Upper lobe of left lung (tissue), 6 donors: Measurements from ENCODE around the gene XPNPEP2. TPM values are rescaled to one million over a fixed set of nuclear protein-coding genes. Genes with fewer than 3 reads are reported as not detected.

Source experiments
- ATAC-seq, 2 donors: fragments of 200-7000 bp; cut with Tn5 transposase; one replicate each; pipeline ENCODE4 v1.9.1; 2022; ENCODE audit warnings: mild to moderate bottlenecking in 2 of 2, moderate library complexity in 2 of 2; ENCODE audit not compliant: low FRiP score in 2 of 2
- DNase-seq, 2 donors: peaks; one replicate each; pipeline ENCODE4 v3.0.0-alpha.2; 2019 to 2020
- H3K27ac ChIP-seq, 4 donors: fragments of 200-600 bp; sonication (generic); one replicate each; pipeline ENCODE4 v1.5.1; 2016 to 2019
- H3K27me3 ChIP-seq, 4 donors: fragments of 200-600 bp; sonication (generic); one replicate each; pipeline ENCODE4 v1.5.1; 2017 to 2019
- H3K36me3 ChIP-seq, 4 donors: fragments of 200-600 bp; sonication (generic); one replicate each; pipeline ENCODE4 v1.5.1; 2016 to 2019
- H3K4me1 ChIP-seq, 4 donors: fragments of 200-600 bp; sonication (generic); one replicate each; pipeline ENCODE4 v1.5.1; 2018 to 2019
- H3K4me3 ChIP-seq, 4 donors: fragments of 200-600 bp; sonication (generic); one replicate each; pipeline ENCODE4 v1.5.1; 2017 to 2019; ENCODE audit warnings: mild to moderate bottlenecking in 2 of 4, moderate library complexity in 1 of 4
- H3K9me3 ChIP-seq, 4 donors: fragments of 200-600 bp; sonication (generic); one replicate each; pipeline ENCODE4 v1.5.1; 2018 to 2019
- EP300 ChIP-seq, 4 donors: sonication (generic); formaldehyde crosslinking; IDR thresholded peaks; one replicate each; pipeline ENCODE4 v1.5.1; 2017; ENCODE audit warnings: antibody characterized with exemption in 4 of 4, control low read depth in 2 of 4
- POLR2A ChIP-seq, 4 donors: fragments of 450-650 bp; IDR thresholded peaks; one replicate each; pipeline ENCODE4 v1.5.1; 2016 to 2017; ENCODE audit warnings: antibody characterized with exemption in 4 of 4, mild to moderate bottlenecking in 2 of 4
- POLR2AphosphoS5 ChIP-seq, 2 donors: sonication (generic); formaldehyde crosslinking; IDR thresholded peaks; one replicate each; pipeline ENCODE4 v1.5.1; 2017; ENCODE audit warnings: antibody characterized with exemption in 2 of 2
- WGBS, 2 donors: methylation state at CpG; one replicate each; pipeline ENCODE4 v1.1.5; 2017 to 2018; 5-methylcytosine and 5-hydroxymethylcytosine counted together
- total RNA-seq, 6 donors: library from RNA; depleted of rRNA in 4 of 6; stranded (reverse); fragments of >200 nt in 4 of 6; gene quantifications; one replicate each; pipeline versions ENCODE4 v1.1.0 to v1.2.1, GENCODE V29; 2016 to 2021
- TF ChIP-seq, protein P1 (sequence below), 6 experiments: fragments of 450-650 bp in 4 of 6; fragments of 200-600 bp in 2 of 6; sonication (generic) in 2 of 6; IDR thresholded peaks; one replicate each; pipeline ENCODE4 v1.5.1; 2016 to 2019; ENCODE audit warnings: antibody characterized with exemption in 6 of 6
- donor health status: DM: no; HTN: no; CAD: no; lungs with moderate emphysema.
- donor health status: DM: no; HTN: yes; CAD: no; lungs with severe emphysema.

Gene XPNPEP2
- total RNA-seq, 6 donors from 2014 or later = 0.91 to 5.1 (median 2.5) TPM; not detected in 2

DNA sequence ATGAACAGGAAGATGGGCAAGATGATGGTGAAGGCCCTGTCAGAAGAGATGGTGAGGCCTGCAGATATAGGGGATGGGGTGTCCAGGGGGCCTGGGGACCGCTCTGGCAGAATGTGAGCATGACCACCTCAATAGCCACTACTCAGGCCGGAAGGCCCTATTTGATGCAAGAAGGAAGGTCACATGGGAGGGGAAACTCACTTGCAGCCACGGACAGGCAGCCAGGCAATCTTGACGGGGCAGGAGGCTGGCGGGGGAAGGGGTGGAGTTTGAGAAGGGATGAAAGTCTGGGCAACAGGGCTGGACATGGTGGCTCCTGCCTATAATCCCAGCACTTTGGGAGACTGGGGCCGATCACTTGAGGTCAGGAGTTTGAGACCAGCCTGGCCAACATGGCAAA, 49.7 kb downstream of the XPNPEP2 start:
- no peak for TF ChIP-seq EP300 (IDR thresholded peaks at IDR 0.05)
- TF ChIP-seq, protein P1, sequence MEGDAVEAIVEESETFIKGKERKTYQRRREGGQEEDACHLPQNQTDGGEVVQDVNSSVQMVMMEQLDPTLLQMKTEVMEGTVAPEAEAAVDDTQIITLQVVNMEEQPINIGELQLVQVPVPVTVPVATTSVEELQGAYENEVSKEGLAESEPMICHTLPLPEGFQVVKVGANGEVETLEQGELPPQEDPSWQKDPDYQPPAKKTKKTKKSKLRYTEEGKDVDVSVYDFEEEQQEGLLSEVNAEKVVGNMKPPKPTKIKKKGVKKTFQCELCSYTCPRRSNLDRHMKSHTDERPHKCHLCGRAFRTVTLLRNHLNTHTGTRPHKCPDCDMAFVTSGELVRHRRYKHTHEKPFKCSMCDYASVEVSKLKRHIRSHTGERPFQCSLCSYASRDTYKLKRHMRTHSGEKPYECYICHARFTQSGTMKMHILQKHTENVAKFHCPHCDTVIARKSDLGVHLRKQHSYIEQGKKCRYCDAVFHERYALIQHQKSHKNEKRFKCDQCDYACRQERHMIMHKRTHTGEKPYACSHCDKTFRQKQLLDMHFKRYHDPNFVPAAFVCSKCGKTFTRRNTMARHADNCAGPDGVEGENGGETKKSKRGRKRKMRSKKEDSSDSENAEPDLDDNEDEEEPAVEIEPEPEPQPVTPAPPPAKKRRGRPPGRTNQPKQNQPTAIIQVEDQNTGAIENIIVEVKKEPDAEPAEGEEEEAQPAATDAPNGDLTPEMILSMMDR (IDR thresholded peaks at IDR 0.05) = no peak
- TF ChIP-seq POLR2AphosphoS5 (IDR thresholded peaks at IDR 0.05) = no peak
- no peak for TF ChIP-seq POLR2A (IDR thresholded peaks at IDR 0.05)
- H3K36me3 ChIP-seq = peaks cover 0 to 7% (median under 1%) of the 10 kb centered on the region in 4 donors
- DNase-seq = no peak
- H3K4me3 ChIP-seq = no peak overlapping the region
- no peak for ATAC-seq
- H3K4me1 ChIP-seq = peaks cover 0 to 9% (median 0%) of the 10 kb centered on the region in 4 donors
- no peak overlapping the region for H3K27ac ChIP-seq
- 69 to 82% methylated on average over 6 of the region's 6 CpGs for WGBS, 2 donors
- H3K27me3 ChIP-seq = no peaks in the 10 kb centered on the region
- no peaks in the 10 kb centered on the region for H3K9me3 ChIP-seq

DNA sequence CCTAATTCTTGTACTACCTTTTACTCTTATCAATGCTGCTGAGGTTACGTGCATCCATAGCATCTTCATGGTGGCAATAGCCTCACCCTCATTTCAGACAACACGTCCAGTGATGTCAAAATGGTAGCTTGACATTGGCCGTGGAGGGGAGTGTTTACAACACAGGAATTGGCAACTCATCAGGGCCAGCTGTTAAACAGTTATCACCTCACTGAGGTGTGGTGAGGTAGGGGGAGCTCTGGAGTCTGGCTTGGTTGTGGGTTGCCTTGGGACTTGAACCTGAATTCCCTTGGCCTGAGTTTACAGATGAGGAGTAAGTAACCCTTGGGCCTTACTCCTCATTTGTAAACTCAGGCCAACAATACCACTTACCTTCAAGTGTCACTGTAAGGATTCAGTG, 51.4 kb downstream of the XPNPEP2 start:
- DNase-seq = no peak
- Histone ChIP-seq H3K27ac (no peak overlapping the region), H3K36me3 (peaks cover 0 to 7% (median 3%) of the 10 kb centered on the region in 4 donors), H3K4me1 (peaks cover 0 to 9% (median 0%) of the 10 kb centered on the region in 4 donors), H3K27me3 (no peaks in the 10 kb centered on the region), H3K4me3 (no peak overlapping the region), H3K9me3 (no peaks in the 10 kb centered on the region)
- WGBS, 2 donors = 77 to 83% methylated on average over 3 of the region's 3 CpGs
- no peak for ATAC-seq
- TF ChIP-seq POLR2AphosphoS5 (IDR thresholded peaks at IDR 0.05) (no peak), EP300 (IDR thresholded peaks at IDR 0.05) (no peak), POLR2A (IDR thresholded peaks at IDR 0.05) (no peak)
- TF ChIP-seq, protein P1 (IDR thresholded peaks at IDR 0.05) = no peak

DNA sequence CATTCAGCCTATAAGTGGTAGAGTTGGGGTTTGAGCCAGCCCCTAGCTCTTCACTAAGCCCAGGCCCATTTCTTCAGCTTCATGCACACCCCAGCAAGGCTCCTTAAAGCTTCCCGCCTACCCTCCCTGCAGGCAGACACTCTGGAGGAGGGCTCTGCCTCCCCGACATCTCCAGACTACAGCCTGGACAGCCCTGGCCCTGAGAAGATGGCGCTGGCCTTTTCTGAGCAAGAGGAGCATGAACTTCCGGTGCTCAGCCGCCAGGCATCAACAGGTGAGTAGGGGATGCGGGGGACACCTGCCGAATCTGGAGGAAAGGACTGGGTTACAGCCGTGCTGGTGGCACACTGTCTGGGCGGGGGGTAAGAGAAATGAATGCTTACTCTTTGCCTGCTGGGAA, 52.0 kb downstream of the XPNPEP2 start:
- TF ChIP-seq EP300 (IDR thresholded peaks at IDR 0.05) (no peak), POLR2A (IDR thresholded peaks at IDR 0.05) (no peak), POLR2AphosphoS5 (IDR thresholded peaks at IDR 0.05) (no peak)
- TF ChIP-seq, protein P1 (IDR thresholded peaks at IDR 0.05) = no peak
- WGBS, 2 donors = 88 to 90% methylated on average over 2 to 9 of the region's 9 CpGs
- peaks cover 0 to 3% (median 0%) of the 10 kb centered on the region in 4 donors for H3K4me1 ChIP-seq
- DNase-seq = peak in 1 of 2 donors; percentile 13
- no peaks in the 10 kb centered on the region for H3K27me3 ChIP-seq
- ATAC-seq = no peak
- no peak overlapping the region for H3K27ac ChIP-seq
- no peak overlapping the region for H3K4me3 ChIP-seq
- peaks cover 0 to 7% (median 3%) of the 10 kb centered on the region in 4 donors for H3K36me3 ChIP-seq
- no peaks in the 10 kb centered on the region for H3K9me3 ChIP-seq

DNA sequence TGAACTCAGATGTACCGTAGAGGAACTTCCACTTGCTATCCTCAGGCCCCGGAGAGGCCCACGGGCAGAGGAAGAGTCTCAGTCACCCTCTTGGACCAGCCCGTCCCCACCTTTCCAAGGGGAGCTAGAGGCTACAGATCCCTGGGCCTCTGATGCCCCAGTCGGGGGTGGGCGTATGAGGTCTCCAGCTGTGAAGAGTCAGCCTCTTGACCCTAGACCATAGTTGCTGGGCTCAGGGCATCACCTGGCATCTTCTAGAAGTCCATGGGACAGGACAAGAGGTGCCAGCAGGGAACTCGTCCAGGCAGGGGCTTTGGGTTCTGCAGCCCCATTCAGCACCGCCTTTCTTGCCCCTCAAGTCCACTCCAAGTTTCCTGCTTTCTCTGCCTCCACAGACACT, 52.6 kb downstream of the XPNPEP2 start:
- Histone ChIP-seq H3K27ac (no peak overlapping the region), H3K9me3 (no peaks in the 10 kb centered on the region), H3K36me3 (peaks cover 0 to 7% (median 3%) of the 10 kb centered on the region in 4 donors), H3K27me3 (no peaks in the 10 kb centered on the region), H3K4me3 (no peak overlapping the region), H3K4me1 (no peaks in the 10 kb centered on the region)
- DNase-seq (peak in 1 of 2 donors; percentile 18), ATAC-seq (no peak)
- 80 to 83% methylated on average over 4 to 8 of the region's 8 CpGs for WGBS, 2 donors
- no peak for TF ChIP-seq EP300 (IDR thresholded peaks at IDR 0.05)
- TF ChIP-seq POLR2A (IDR thresholded peaks at IDR 0.05) = no peak
- no peak for TF ChIP-seq POLR2AphosphoS5 (IDR thresholded peaks at IDR 0.05)
- TF ChIP-seq, protein P1 (IDR thresholded peaks at IDR 0.05) = no peak

DNA sequence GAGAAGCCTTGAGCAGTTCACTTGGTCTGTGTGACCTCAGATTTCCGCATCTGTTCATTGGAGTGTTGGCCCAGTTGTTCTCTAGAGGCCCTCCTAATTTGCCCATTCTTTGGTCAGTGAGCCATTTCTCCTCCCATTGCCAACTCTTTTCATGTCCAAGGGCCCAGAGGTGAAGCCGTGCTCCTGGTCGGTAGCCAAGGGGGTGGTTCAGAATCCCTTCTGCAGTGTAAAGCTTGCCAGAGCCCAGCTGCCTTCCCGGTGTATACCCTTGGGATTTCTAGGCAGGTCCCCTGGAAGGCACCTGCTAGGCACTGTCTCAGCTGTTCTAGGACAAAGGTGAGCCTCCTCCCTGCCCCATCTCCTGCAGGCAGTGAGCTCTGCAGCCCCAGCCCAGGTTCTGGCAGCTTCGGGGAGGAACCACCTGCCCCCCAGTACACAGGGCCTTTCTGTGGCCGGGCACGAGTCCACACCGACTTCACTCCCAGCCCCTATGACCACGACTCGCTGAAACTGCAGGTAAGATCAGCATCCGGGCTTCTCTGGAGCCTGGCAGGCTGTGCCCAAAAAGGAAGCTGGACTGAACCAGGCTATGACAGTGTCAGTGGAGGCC, 53.3 kb downstream of the XPNPEP2 start:
- DNase-seq (no peak), ATAC-seq (no peak)
- H3K9me3 ChIP-seq = no peaks in the 10 kb centered on the region
- 81 to 100% methylated on average over 2 to 10 of the region's 11 CpGs for WGBS, 2 donors
- H3K27ac ChIP-seq = no peak overlapping the region
- no peaks in the 10 kb centered on the region for H3K27me3 ChIP-seq
- H3K36me3 ChIP-seq = peaks cover 0 to 7% (median 3%) of the 10 kb centered on the region in 4 donors
- H3K4me1 ChIP-seq = no peaks in the 10 kb centered on the region
- H3K4me3 ChIP-seq = no peak overlapping the region
- TF ChIP-seq, protein P1 (IDR thresholded peaks at IDR 0.05) = no peak
- no peak for TF ChIP-seq EP300 (IDR thresholded peaks at IDR 0.05)
- TF ChIP-seq POLR2AphosphoS5 (IDR thresholded peaks at IDR 0.05) = no peak
- no peak for TF ChIP-seq POLR2A (IDR thresholded peaks at IDR 0.05)
